ENCODE results near the gene TNRC6B. TPM values are rescaled to one million over a fixed set of nuclear protein-coding genes. Genes with fewer than 3 reads are reported as not detected.

Gene TNRC6B
- polyA plus RNA-seq, 3 donors: 7.2 to 16.5 (median 11.8) TPM

DNA sequence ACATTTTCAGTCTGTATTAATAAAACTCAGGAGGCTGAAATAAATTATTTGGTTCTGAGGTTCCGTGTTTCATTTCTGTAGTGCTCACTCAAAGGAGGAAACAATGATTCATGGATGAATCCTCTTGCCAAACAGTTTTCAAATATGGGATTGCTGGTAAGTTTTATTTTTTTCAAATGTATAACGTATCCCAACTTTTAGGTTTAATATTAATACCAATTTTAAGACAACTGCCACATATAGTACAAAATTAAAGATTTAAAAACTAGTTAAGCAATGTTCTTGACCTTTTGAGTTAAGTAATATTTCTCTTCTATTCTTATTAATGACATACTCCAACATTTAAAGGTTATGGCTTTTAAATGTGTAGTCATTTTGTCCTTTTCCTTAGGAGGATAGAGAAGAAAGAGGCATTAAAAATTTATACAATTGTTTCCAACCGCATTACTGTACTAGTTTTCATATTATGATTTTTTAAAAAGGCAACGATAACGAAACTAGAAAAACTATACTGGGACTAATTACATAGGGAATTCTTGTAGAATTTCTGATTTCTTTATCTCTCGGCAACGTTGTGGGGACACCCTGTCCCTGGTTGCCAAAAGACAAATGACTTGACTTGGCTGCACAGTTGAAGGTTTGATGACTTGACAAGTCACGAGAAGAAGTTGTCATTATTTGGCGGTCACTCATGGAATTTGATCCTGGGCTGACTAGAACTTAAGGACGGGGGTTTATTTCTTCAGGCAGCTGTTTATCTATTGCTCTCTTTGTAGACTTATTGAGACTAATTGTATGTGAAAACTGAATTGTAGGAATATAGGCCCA is 99.5 kb downstream of the TNRC6B start:
- TF ChIP-seq, protein P1, sequence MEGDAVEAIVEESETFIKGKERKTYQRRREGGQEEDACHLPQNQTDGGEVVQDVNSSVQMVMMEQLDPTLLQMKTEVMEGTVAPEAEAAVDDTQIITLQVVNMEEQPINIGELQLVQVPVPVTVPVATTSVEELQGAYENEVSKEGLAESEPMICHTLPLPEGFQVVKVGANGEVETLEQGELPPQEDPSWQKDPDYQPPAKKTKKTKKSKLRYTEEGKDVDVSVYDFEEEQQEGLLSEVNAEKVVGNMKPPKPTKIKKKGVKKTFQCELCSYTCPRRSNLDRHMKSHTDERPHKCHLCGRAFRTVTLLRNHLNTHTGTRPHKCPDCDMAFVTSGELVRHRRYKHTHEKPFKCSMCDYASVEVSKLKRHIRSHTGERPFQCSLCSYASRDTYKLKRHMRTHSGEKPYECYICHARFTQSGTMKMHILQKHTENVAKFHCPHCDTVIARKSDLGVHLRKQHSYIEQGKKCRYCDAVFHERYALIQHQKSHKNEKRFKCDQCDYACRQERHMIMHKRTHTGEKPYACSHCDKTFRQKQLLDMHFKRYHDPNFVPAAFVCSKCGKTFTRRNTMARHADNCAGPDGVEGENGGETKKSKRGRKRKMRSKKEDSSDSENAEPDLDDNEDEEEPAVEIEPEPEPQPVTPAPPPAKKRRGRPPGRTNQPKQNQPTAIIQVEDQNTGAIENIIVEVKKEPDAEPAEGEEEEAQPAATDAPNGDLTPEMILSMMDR (IDR thresholded peaks at IDR 0.05): no peak
- Mint-ChIP-seq H3K36me3 (peaks cover 71 to 85% of the 10 kb centered on the region in 2 donors), H3K27ac (peak overlapping the region in 6 of 7 donors; percentile 81 to 94 (median 89)), H3K9me3 (no peaks in the 10 kb centered on the region), H3K27me3 (ENCODE audit: low read depth in 3 of 3) (peaks cover 0 to 1% (median 0%) of the 10 kb centered on the region in 3 donors), H3K4me3 (no peak overlapping the region), H3K4me1 (peaks cover 15% of the 10 kb centered on the region)
- peak overlapping the region in 1 of 3 experiments; percentile 55 for H3K4me3 ChIP-seq (replicated peaks in 1 of 3; ENCODE audit: low read depth in 2 of 3, low read length in 3 of 3)
- peak overlapping the region; percentile 65 for H3K4me2 ChIP-seq (replicated peaks; ENCODE audit: extremely low read depth, low read length, poor library complexity, severe bottlenecking)
- WGBS (ENCODE audit: insufficient coverage): 91% methylated on average over 3 of the region's 10 CpGs
- H3K27ac ChIP-seq (ENCODE audit: low read depth in 1 of 2, low read length in 2 of 2): peak overlapping the region in 1 of 2 donors; percentile 83
- H2AFZ ChIP-seq (ENCODE audit: insufficient read depth, low read depth, low read length, poor library complexity, severe bottlenecking): no peak overlapping the region
- peaks cover 11 to 20% of the 10 kb centered on the region in 2 donors for H3K4me1 ChIP-seq (ENCODE audit: control insufficient read depth in 1 of 2, insufficient read depth in 2 of 2, low read length in 2 of 2)
- H3K9ac ChIP-seq (ENCODE audit: insufficient read depth, low read length, poor library complexity, severe bottlenecking): peak overlapping the region; percentile 41
- H3K27me3 ChIP-seq (ENCODE audit: control insufficient read depth in 2 of 2, insufficient read depth in 2 of 2, low read length in 2 of 2): no peaks in the 10 kb centered on the region
- H3K9me3 ChIP-seq (replicated peaks in 1 of 2; ENCODE audit: control insufficient read depth in 1 of 2, insufficient read depth in 1 of 2, low read length in 2 of 2): no peaks in the 10 kb centered on the region
- H3K36me3 ChIP-seq (replicated peaks in 1 of 2; ENCODE audit: control insufficient read depth in 1 of 2, insufficient read depth in 2 of 2, low read length in 2 of 2): peaks cover 71 to 80% of the 10 kb centered on the region in 2 donors
- DNase-seq: peak; percentile 25 to 48 (median 46)
- intact Hi-C loops (cut with micrococcal nuclease): no loop called here
- peaks cover 10% of the 10 kb centered on the region for H4K20me1 ChIP-seq (ENCODE audit: insufficient read depth, low read length)
- H3K79me2 ChIP-seq (ENCODE audit: insufficient read depth, low read length): peaks cover 4% of the 10 kb centered on the region

DNA sequence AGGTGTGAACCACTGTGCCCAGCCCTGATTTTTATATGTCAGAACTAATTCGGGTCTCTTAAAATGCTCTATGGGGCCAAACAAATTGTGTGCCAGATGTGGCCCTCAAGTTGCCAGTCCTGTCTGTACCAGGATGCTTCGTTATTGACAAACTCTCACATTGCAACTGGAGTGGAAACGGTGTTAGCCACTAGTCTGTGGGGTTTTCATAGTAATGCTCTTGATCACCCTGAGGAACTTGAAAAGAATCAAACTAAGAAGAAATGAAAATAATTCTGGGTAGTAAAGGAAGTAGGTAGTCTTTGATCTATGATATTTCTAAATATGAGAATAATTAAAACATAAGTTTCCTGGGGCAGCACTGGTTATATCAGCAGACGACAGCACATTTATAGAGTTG is 101.3 kb downstream of the TNRC6B start:
- Histone ChIP-seq H3K9me3 (replicated peaks in 1 of 2; ENCODE audit: control insufficient read depth in 1 of 2, insufficient read depth in 1 of 2, low read length in 2 of 2) (no peaks in the 10 kb centered on the region), H4K20me1 (ENCODE audit: insufficient read depth, low read length) (peaks cover 10% of the 10 kb centered on the region), H3K4me1 (ENCODE audit: control insufficient read depth in 1 of 2, insufficient read depth in 2 of 2, low read length in 2 of 2) (peaks cover 11 to 20% of the 10 kb centered on the region in 2 donors), H3K36me3 (replicated peaks in 1 of 2; ENCODE audit: control insufficient read depth in 1 of 2, insufficient read depth in 2 of 2, low read length in 2 of 2) (peaks cover 60 to 76% of the 10 kb centered on the region in 2 donors), H3K4me3 (replicated peaks in 1 of 3; ENCODE audit: low read depth in 2 of 3, low read length in 3 of 3) (no peak overlapping the region), H2AFZ (ENCODE audit: insufficient read depth, low read depth, low read length, poor library complexity, severe bottlenecking) (no peak overlapping the region), H3K79me2 (ENCODE audit: insufficient read depth, low read length) (peaks cover 4% of the 10 kb centered on the region), H3K27me3 (ENCODE audit: control insufficient read depth in 2 of 2, insufficient read depth in 2 of 2, low read length in 2 of 2) (no peaks in the 10 kb centered on the region), H3K9ac (ENCODE audit: insufficient read depth, low read length, poor library complexity, severe bottlenecking) (no peak overlapping the region), H3K4me2 (replicated peaks; ENCODE audit: extremely low read depth, low read length, poor library complexity, severe bottlenecking) (no peak overlapping the region), H3K27ac (ENCODE audit: low read depth in 1 of 2, low read length in 2 of 2) (no peak overlapping the region)
- peaks cover 15% of the 10 kb centered on the region for H3K4me1 Mint-ChIP-seq
- 100% methylated on average over 4 of the region's 4 CpGs for WGBS (ENCODE audit: insufficient coverage)
- no peak for DNase-seq
- H3K27ac Mint-ChIP-seq: peak overlapping the region in 1 of 7 donors; percentile 26
- H3K27me3 Mint-ChIP-seq (ENCODE audit: low read depth in 3 of 3): peaks cover 0 to 1% (median 0%) of the 10 kb centered on the region in 3 donors
- TF ChIP-seq, protein P1 (IDR thresholded peaks at IDR 0.05): no peak
- H3K9me3 Mint-ChIP-seq: no peaks in the 10 kb centered on the region
- H3K36me3 Mint-ChIP-seq: peaks cover 63 to 79% of the 10 kb centered on the region in 2 donors
- no peak overlapping the region for H3K4me3 Mint-ChIP-seq
- intact Hi-C loops (cut with micrococcal nuclease): no loop called here
